ENCODE data around the gene VAMP5.
"Not testable (repeated sequence)": the region's sequence is repeated elsewhere in the genome, so short reads cannot be mapped to it uniquely, and the experiment has no call there.

Gene VAMP5

DNA sequence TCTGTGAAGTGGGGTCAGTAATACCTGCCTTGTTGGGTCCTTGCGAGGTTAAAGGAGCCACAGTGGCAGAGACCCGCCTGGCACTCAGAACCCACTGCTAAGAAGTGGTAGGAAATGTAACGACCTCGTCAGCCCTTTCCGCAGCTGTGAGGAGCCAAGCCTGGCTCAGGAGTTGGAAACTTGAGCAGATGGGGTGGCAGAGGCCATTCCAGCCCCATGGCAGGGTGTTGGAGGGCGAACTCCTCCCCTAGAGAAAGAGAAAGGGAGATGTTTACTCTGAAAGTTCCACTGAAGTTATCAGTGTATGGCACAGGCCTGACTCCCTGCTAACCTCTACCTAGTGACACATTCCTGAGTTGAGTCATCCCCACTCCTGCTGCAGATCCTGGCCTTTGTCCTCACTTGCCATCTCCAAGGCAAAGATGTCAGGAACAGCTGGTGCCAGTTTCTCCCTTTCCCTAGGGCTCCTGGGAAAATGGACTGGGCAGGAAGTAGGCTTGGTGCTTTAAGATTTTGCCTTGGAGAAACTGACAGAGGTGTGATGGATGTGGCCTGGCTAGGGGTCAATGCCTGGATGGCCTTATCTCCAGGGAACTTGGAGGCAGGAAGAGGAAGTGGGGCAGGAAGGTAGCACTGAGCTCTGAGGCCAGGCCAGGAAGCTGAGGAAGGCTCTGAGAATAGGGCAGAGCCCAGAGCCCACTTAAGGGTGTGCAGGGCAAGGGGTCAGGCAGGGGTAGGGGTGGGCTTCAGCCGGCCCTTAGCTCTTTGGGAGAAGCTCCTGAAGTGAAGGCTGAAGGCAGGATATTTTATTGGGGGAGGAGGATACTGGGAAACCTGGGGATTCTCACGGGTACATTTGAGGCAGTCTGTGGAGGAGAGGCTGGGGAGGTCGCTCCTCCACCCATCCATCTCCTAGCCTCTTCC is 888 bp downstream of the VAMP5 start:
- DNase-seq (ENCODE audit: low read depth) = peak; percentile 49

GRCh38 chr2:85585781-85586105 is 1.5 kb downstream of the VAMP5 start:
- DNase-seq (ENCODE audit: low read depth) = peak; percentile 32

DNA sequence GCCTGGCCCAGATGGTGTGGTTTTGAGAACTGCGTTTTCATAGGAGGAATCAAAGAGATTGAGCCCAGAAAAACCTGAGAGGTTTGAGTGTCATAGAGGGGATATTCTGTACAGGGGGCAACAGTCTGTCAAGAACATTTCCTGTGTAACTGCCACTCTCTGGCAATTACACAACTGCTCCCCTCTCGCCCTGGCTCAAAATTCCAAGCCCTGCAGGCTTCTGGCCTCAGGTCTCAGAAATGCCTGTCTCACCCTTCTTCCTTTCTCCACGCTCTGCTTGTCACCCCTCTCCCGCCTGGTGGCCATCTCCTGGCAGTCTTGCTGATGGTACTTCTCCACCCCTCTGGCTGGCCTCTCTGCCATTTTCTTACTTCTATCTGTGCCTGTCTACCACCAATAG is 4.0 kb downstream of the VAMP5 start:
- no peak for DNase-seq (ENCODE audit: low read depth)

DNA sequence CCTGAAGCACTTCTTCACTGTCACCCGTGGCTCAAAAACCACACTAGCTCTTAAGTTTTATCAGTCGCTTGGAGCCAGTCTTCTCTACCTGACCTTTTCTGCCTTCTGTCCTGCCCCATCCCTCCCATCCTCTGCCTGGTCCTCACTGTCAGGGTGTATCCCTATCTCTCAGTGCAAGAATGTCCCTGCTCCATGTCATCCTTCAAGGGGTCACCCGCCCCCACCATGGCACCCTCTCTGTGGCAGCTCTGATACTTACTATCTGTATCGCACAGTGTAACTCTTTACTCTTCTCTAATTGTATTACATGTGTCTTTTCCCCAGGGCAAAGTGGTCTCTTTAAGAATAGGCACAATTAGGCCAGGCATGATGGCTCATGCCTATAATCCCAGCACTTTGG is 4.4 kb downstream of the VAMP5 start:
- no peak for DNase-seq (ENCODE audit: low read depth)

GRCh38 chr2:85589181-85589580 is 5.0 kb downstream of the VAMP5 start:
- no peak for DNase-seq (ENCODE audit: low read depth)

GRCh38 chr2:85589982-85590791 is 6.0 kb downstream of the VAMP5 start:
- DNase-seq (ENCODE audit: low read depth) = peak; percentile 79

DNA sequence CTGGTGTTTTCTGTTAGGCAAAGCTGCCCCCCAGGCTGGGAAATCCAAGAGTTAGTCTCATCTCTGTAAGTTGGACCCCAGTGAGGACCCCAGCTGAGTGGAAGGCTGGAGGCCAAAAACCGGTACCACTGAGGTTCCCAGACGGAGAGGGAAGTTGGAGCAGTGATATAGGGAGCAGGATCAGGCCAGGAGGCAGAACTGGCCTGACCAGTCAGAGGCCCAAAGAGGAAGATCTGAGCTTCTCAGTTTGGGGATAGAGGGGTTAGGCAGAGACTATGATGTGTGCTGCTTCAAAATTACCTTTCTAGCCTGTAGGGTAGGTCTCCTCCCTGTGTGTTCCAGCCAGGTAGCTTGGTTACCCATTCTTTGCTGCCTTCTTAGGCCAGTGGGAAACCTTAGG is 6.7 kb downstream of the VAMP5 start:
- DNase-seq (ENCODE audit: low read depth) = no peak

GRCh38 chr2:85591563-85591962 is 7.3 kb downstream of the VAMP5 start:
- no peak for DNase-seq (ENCODE audit: low read depth)

DNA sequence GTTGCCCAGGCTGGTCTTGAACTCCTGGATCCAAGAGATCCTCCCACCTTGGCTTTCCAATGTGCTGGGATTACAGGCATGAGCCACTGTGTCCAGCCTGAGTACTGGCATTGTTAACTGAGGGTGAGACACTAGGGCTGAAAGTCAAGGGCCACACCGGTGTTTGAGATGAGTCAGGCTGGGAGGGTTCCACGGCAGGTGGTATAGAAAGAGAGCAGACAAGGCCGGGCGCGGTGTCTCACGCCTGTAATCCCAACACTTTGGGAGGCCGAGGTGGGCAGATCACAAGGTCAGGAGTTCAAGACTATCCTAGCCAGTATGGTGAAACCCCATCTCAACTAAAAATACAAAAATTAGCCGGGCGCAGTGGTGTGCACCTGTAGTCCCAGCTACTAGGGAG is 8.1 kb downstream of the VAMP5 start:
- not testable (repeated sequence) for DNase-seq (ENCODE audit: low read depth)

DNA sequence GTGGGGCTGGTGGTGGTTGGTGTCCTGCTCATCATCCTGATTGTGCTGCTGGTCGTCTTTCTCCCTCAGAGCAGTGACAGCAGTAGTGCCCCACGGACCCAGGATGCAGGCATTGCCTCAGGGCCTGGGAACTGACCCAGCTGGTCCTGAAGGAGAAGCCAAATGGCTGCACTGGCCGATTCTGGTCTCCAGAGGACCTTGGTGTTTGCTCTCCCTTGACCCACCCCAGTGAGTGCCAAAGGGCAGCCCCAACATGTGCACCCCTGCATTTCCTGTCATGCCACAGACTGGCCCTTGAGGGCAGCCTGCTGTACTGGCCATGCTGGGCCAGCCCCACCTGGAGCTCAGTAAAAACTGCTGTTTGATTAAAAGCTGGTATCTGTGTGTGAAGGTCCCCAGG is 8.8 kb downstream of the VAMP5 start:
- no peak for DNase-seq (ENCODE audit: low read depth)

DNA sequence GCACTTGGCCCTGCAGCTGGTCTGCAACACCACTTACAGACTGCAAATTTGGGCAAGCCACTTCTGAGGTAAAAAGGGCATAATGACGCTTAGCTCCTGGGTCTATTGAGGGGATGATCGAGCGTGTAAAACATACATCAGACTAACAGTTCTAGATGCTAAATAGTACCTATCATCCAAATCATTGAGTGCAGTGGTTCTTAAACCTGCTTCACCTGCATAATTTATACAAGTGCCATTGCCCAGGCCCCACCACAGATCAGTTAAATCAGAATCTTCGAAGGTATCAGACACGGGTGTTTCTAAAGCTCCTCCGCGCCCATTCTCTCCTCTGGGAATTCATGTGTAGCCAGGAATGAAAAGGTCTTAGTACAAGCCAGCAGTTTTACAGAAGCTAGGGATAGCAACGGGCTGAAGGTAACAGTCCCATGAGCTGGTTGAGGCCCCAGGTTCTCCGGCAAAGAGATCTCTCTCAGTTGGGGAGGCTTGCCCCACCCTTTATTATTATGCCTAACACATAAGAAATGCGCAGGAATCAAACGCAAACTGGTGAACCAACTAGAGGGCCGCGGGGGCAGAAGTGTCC is 10.6 kb downstream of the VAMP5 start:
- DNase-seq (ENCODE audit: low read depth) = no peak

DNA sequence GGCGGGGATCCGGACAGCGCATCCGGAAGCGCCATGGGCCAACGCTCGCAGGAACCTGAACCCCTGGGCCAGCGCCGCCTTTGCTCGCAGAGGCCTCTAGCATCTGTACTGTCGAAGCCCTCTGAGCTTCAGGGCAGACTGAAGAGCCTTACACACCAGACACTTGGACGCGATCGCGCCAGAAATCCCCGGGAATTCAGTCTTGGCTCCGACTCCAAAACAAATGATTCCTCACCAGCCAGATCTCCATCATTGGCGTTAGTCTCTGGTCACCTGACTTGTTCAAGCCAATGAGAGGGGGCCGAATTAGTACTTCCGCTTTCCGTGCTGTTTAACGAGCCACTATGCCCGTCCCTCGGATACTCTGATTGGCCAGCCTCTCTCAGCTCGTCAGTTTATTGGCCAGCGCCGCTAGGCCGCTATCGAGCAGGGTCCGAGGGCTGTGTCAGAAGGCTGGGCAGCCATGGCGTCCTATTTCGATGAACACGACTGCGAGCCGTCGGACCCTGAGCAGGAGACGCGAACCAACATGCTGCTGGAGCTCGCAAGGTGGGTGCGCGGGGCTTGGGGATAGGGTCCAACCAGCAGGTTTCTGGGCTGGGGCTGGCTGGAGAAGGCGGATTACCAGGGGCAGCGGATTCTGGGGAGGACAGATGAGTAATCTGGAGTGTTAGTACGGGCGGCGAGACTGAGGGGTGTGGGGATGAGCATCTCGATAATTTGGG is 11.2 kb downstream of the VAMP5 start, which contains the start of gene RNF181:
TSS of gene RNF181 (plus strand) at position 445 of the 725 bp plus-strand sequence. CDS start at position 464, 19 bp downstream.
- peak; percentile 98 for DNase-seq (ENCODE audit: low read depth)

DNA sequence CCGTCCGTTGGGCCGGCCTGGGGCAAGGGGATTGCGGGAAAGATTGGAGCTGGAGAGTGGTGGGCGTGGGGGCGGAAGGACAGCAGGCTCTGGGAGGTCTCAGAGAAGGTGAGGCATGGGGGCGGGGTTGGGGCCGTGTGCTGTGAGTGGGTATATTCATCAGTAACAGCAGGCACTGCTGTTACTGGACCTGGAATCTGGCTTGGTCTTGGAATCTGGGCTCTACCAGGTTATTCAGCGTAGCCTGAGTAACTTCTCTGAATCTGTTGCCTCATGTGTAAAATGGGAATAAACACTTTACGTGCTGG is 11.7 kb downstream of the VAMP5 start:
- no peak for DNase-seq (ENCODE audit: low read depth)

- no peak for DNase-seq (ENCODE audit: low read depth)
Observed at GRCh38 chr2:85596486-85597143, 12.4 kb downstream of the VAMP5 start.

- DNase-seq (ENCODE audit: low read depth) = no peak
Observed at GRCh38 chr2:85597241-85597640, 13.0 kb downstream of the VAMP5 start.

GRCh38 chr2:85598594-85599340 is 14.5 kb downstream of the VAMP5 start:
- DNase-seq (ENCODE audit: low read depth) = no peak

GRCh38 chr2:85599468-85600234 is 15.4 kb downstream of the VAMP5 start:
- DNase-seq (ENCODE audit: low read depth) = no peak

DNA sequence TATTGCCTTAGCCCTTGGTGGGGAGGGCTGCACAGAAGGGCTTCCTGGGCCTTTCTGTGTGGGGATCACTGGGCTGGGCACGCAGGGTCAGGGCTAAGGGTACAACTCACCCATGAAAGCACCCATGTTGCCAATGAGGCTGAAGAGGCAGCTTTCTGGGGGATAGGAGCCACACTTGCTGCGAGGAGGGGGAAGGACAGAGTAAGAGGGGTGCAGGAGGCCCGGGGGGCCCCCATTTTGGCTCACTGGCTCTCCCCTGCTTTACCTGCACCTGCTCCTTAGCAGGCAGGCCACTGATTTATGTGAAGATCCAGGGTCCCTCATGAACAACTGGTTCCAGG is 16.0 kb downstream of the VAMP5 start:
- DNase-seq (ENCODE audit: low read depth) = no peak

DNA sequence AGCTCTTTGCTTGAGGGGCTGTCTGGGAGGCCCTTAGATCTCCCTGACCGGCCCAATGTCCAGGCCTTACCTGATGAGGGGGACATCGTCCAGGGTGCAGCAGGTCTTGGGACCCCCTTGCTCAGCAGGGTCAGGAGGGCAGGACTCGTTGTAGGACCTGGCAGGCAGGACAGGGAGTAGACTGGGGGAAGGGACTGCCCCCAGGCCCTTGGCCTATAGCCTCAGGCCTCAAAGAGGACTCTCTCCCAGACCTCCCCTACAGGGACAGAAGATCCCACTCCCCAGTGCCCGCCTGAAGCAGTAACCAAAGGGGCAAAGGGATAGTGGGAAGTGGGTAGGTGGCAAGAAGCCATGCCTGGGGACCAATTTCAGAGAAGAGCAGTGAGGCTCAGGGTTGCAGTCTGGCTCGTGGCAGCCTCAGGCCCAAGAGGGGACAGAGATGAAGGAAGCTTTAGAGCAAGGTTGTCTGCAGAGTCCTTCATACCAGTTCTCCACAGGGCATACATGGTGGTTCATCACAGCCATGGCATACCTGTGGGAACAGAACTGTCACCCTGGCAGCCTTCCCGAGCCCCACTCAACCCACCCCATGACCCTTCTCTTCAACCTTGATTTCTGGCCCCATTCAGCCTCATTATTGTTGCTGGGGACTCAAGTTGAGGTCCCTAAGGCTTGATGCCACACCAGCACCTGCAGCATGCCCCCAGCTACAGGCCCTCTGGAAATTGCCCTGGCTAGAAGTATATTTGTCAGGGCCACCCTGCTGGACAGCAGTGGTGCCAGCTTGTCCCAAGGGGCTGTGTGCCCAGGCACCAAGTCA is 16.9 kb downstream of the VAMP5 start:
- DNase-seq (ENCODE audit: low read depth) = no peak
